Neural crest cell (in vitro differentiated cells): ENCODE data around the gene PRELID1. TPM values are rescaled to one million over a fixed set of nuclear protein-coding genes. Genes with fewer than 3 reads are reported as not detected.

Source experiments
- DNase-seq: peaks from one replicate; pipeline ENCODE4 v3.0.0; 2021; ENCODE audit warnings: low read depth, mixed read lengths, low spot score
- H3K27ac Mint-ChIP-seq: one replicate; pipeline ENCODE4 v1.8.0; 2021; ENCODE audit warnings: mild to moderate bottlenecking, mixed read lengths; ENCODE audit not compliant: unreplicated experiment
- H3K27me3 Mint-ChIP-seq: 2 replicates; pipeline ENCODE4 v1.8.0; 2021; ENCODE audit warnings: low read depth, mild to moderate bottlenecking, mixed read lengths
- H3K36me3 Mint-ChIP-seq: 2 replicates; pipeline ENCODE4 v1.8.0; 2021; ENCODE audit warnings: low read depth, mild to moderate bottlenecking, mixed read lengths
- H3K4me1 Mint-ChIP-seq: 2 replicates; pipeline ENCODE4 v1.8.0; 2021; ENCODE audit warnings: mixed read lengths
- H3K4me3 Mint-ChIP-seq: one replicate; pipeline ENCODE4 v1.8.0; 2021; ENCODE audit warnings: mild to moderate bottlenecking, mixed read lengths
- H3K9me3 Mint-ChIP-seq: 2 replicates; pipeline ENCODE4 v1.8.0; 2021; ENCODE audit warnings: mixed read lengths
- total RNA-seq: library from RNA; stranded (reverse); gene quantifications from 2 replicates; pipeline ENCODE4 v1.2.1, GENCODE V29; 2021
- TF ChIP-seq, protein P1 (sequence below): fragments of 200-600 bp; sonication (generic); conservative IDR thresholded peaks from 2 replicates; pipeline ENCODE4 v1.5.0; 2021; ENCODE audit warnings: antibody characterized with exemption, mild to moderate bottlenecking

PRELID1 gene
- total RNA-seq, 1 donor from 2014 or later: 169 TPM

DNA sequence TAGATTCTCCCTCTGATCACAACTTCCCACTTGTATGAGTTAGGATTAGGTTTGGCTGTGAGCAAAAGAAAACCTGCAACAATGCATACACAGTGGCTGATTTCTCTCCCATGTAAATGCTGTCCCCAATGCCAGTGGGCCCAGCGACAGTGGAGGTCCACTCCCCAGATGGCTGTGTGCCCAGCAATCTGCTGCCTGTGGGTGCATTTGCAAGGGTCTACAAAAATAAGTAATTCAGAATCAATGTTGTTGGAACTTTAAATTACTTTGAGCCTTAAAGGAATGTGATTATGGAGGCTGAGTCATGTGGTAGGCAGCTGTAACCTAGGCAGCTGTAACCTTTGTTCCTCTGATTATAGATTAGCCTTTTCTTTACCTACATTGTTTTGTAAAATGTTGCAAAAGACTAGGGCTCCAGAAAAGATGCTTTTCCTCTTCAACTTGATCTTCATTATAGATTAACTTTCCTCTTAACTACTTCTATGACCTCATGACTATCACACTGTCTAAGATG lies 22.3 kb downstream of the PRELID1 start:
- DNase-seq: no peak
- no peaks in the 10 kb centered on the region for H3K27me3 Mint-ChIP-seq
- peak overlapping the region; percentile 28 for H3K27ac Mint-ChIP-seq
- no peak overlapping the region for H3K4me3 Mint-ChIP-seq
- TF ChIP-seq, protein P1, sequence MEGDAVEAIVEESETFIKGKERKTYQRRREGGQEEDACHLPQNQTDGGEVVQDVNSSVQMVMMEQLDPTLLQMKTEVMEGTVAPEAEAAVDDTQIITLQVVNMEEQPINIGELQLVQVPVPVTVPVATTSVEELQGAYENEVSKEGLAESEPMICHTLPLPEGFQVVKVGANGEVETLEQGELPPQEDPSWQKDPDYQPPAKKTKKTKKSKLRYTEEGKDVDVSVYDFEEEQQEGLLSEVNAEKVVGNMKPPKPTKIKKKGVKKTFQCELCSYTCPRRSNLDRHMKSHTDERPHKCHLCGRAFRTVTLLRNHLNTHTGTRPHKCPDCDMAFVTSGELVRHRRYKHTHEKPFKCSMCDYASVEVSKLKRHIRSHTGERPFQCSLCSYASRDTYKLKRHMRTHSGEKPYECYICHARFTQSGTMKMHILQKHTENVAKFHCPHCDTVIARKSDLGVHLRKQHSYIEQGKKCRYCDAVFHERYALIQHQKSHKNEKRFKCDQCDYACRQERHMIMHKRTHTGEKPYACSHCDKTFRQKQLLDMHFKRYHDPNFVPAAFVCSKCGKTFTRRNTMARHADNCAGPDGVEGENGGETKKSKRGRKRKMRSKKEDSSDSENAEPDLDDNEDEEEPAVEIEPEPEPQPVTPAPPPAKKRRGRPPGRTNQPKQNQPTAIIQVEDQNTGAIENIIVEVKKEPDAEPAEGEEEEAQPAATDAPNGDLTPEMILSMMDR: no peak
- peaks cover 7% of the 10 kb centered on the region for H3K36me3 Mint-ChIP-seq
- no peaks in the 10 kb centered on the region for H3K9me3 Mint-ChIP-seq
- H3K4me1 Mint-ChIP-seq: no peaks in the 10 kb centered on the region

DNA sequence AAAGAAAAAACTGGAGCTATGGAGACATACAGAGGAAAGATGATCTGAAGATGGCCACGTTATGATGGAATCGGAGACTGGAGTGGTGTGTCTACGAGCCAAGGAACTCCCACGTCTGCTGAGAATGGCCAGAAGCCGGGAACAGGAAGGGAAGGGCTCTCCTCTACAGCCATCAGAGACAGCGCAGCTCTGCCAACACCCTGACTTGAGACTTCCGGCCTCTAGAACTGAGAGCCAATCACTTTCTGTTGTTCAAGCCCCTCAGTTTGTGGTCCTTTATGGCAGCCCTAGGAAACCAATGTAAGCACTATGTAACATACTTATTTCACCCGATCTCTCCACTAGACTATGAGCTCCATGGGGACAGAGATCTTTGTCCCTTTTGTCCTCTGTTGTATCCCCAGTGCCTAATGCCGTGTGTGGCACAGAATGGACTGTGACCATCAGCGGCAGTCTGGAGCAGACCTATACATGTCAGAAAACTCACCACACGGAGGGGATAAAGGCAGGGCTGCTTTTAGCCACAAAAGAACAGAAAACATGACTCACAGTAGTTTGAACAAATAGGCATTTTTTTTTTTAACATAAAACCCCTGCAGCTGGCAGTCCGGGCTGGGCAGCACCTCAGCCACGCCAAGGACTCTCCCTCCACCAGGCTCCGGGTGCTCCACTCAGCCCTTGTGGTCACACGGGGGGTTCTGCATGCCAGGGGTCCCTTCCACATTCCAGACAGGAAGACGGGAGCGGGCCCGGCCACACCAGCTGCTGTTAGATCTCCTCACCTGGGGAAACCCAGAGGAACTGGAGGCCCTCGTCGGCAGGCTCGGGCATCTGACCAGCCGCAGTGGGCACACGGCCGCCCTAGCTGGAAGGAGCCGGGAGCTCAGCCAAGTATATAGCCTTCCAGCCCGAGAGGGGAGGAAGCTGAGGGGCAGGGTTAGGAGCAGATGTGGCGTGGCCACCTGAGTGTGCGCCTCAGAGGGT lies 24.2 kb downstream of the PRELID1 start:
- Mint-ChIP-seq H3K27ac (no peak overlapping the region), H3K9me3 (no peaks in the 10 kb centered on the region), H3K27me3 (no peaks in the 10 kb centered on the region), H3K4me1 (no peaks in the 10 kb centered on the region), H3K4me3 (no peak overlapping the region), H3K36me3 (peaks cover 4% of the 10 kb centered on the region)
- no peak for DNase-seq
- TF ChIP-seq, protein P1: no peak

DNA sequence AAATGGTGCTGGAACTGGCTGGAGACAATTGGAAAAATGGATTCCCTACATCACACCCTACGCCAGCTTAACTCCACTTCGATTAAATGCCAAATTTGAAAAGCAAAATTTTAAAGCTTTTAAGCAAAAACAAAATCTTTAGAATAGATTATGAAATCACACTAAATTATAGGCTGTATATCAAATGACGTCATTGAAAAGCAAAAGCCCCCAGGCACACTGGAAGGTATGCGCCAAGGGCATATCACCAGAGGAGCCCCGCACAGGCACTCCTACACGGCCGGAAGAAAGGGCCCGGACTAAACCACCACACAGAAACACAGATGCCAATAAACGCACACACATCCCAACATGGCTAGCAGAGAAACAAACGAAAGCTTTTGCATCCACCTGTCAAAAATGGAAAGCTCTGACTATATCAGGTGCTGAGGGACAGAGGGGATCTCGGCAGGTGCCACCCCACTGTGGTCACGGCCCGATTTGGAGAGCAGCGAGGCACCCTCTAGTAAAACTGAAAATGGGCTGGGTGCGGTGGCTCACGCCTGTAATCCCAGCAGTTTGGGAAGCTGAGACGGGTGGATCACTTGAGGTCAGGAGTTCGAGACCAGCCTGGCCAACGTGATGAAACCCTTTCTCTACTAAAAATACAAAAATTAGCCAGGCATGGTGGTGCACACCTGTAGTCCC lies 25.1 kb downstream of the PRELID1 start:
- DNase-seq: no peak
- TF ChIP-seq, protein P1: no peak
- H3K4me1 Mint-ChIP-seq: no peaks in the 10 kb centered on the region

DNA sequence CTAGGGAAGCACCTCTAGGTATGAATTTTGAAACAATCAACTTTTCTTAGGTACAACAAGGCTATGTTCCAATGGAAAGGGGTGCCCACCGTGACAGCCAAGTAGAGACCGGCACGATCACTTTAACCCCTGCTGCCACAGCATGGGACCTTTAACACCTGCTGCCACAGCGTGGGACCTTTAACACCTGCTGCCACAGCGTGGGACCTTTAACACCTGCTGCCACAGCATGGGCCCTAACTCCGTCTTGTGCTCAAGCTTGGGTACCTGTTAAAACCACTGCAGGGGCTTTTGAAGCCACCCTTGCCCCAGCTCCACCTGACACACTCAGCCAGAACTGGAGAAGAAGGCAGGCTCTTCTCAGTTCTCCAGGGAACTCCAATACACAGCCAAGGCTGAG lies 26.3 kb downstream of the PRELID1 start:
- no peak for DNase-seq
- TF ChIP-seq, protein P1: no peak
- no peak overlapping the region for H3K27ac Mint-ChIP-seq
- H3K36me3 Mint-ChIP-seq: peaks cover 2% of the 10 kb centered on the region
- no peaks in the 10 kb centered on the region for H3K27me3 Mint-ChIP-seq
- no peak overlapping the region for H3K4me3 Mint-ChIP-seq
- H3K9me3 Mint-ChIP-seq: no peaks in the 10 kb centered on the region
- no peaks in the 10 kb centered on the region for H3K4me1 Mint-ChIP-seq

More for the DNA sequence above, 25.1 kb downstream of the PRELID1 start:
- Mint-ChIP-seq H3K27me3 (no peaks in the 10 kb centered on the region), H3K9me3 (no peaks in the 10 kb centered on the region), H3K27ac (no peak overlapping the region), H3K36me3 (peaks cover 2% of the 10 kb centered on the region), H3K4me3 (no peak overlapping the region)

DNA sequence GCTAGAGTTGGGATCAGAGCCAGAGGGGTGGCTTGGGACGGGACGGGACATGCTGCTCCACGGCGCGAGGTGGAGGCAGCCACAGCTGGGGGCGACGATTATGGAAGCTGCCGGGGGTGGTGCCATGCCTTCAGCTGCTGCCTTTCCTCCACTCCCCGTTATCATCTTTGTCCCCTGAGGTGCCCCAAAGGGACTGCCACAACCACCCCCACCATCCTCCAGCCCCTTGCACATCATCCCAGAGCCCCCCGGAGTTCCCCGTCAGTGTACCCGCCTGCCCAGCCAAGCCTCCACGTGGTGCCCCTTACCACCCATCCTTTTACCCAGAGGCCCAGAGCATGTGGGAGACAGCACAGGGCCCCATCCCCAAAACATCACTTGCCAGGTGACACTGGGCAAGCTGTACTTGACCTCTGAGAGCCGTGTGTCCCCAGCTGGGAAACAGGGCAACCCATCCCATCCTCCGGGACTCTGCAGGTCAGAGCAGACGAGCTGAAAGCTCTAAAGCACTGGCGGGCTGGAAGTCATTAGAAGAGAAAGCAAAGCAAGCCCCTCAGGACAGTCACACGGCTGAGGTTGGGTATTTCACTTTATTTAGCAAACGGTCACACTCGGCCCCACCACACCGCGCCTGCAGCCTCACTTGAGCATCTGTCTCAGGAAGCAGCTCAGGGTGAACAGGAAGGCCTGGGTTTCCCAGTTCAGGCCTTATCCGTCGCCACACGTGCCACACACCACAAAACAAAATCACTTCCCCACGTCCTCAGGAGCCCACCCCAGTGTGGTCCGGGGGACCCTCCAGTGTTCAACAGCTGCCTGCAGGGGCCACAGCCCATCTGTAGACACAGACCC lies 27.6 kb downstream of the PRELID1 start:
- no peak overlapping the region for H3K4me3 Mint-ChIP-seq
- DNase-seq: no peak
- no peaks in the 10 kb centered on the region for H3K4me1 Mint-ChIP-seq
- H3K36me3 Mint-ChIP-seq: peaks cover 2% of the 10 kb centered on the region
- TF ChIP-seq, protein P1: no peak
- no peaks in the 10 kb centered on the region for H3K9me3 Mint-ChIP-seq
- no peaks in the 10 kb centered on the region for H3K27me3 Mint-ChIP-seq
- H3K27ac Mint-ChIP-seq: no peak overlapping the region
